OCI-LY1 (cell line): ENCODE measurements around the gene ATP13A4.

ENCODE experiments used
- H2AFZ ChIP-seq: fragments of 200-600 bp; sonication (generic), shearing (Covaris generic); 2 replicates; pipeline ENCODE4 v1.6.0; 2014; ENCODE audit warnings: antibody characterized with exemption, mild to moderate bottlenecking, low read length
- H3F3A ChIP-seq: fragments of 200-600 bp; sonication (generic), shearing (Covaris generic); 2 replicates; pipeline ENCODE4 v1.6.0; 2014; ENCODE audit warnings: mild to moderate bottlenecking, antibody characterized with exemption, low read length, moderate library complexity; ENCODE audit not compliant: insufficient read depth
- H3K27ac ChIP-seq: fragments of 200-600 bp; sonication (generic); 2 replicates; pipeline ENCODE4 v1.5.1; 2014; ENCODE audit warnings: low read length, mixed run types, mild to moderate bottlenecking, low read depth; ENCODE audit not compliant: poor library complexity, severe bottlenecking
- H3K27me3 ChIP-seq: fragments of 200-600 bp; sonication (generic); 2 replicates; pipeline ENCODE4 v1.6.0; 2014; ENCODE audit warnings: antibody characterized with exemption, mild to moderate bottlenecking, low read length, moderate library complexity; ENCODE audit not compliant: insufficient read depth
- H3K36me3 ChIP-seq: fragments of 200-600 bp; sonication (generic); 2 replicates; pipeline ENCODE4 v1.6.1; 2014; ENCODE audit warnings: mild to moderate bottlenecking, antibody characterized with exemption, low read length, moderate library complexity, mixed read lengths; ENCODE audit not compliant: insufficient read depth
- H3K4me1 ChIP-seq: fragments of 200-600 bp; sonication (generic); 2 replicates; pipeline ENCODE4 v1.5.1; 2014; ENCODE audit warnings: mild to moderate bottlenecking, low read length, moderate library complexity; ENCODE audit not compliant: insufficient read depth, severe bottlenecking
- H3K4me2 ChIP-seq: fragments of 200-600 bp; sonication (generic), shearing (Covaris generic); 2 replicates; pipeline ENCODE4 v1.6.1; 2014; ENCODE audit warnings: low read length
- H3K4me3 ChIP-seq: fragments of 200-600 bp; sonication (generic); 2 replicates; pipeline ENCODE4 v1.5.1; 2014; ENCODE audit warnings: low read length, low read depth, mild to moderate bottlenecking, mixed read lengths; ENCODE audit not compliant: poor library complexity, severe bottlenecking
- H3K79me2 ChIP-seq: fragments of 200-600 bp; shearing (Covaris generic); 2 replicates; pipeline ENCODE4 v1.6.1; 2016; ENCODE audit warnings: mixed run types, low read length, mixed read lengths; ENCODE audit not compliant: insufficient read depth
- H3K9ac ChIP-seq: fragments of 200-600 bp; sonication (generic), shearing (Covaris generic); 2 replicates; pipeline ENCODE4 v1.6.1; 2014; ENCODE audit warnings: mild to moderate bottlenecking, low read length, mixed read lengths
- H3K9me2 ChIP-seq: fragments of 200-600 bp; sonication (generic), shearing (Covaris generic); 2 replicates; pipeline ENCODE4 v1.6.1; 2014; ENCODE audit warnings: low read depth, mild to moderate bottlenecking, low read length, mixed read lengths
- H3K9me3 ChIP-seq: fragments of 200-600 bp; shearing (Covaris generic); 2 replicates; pipeline ENCODE4 v1.6.1; 2014; ENCODE audit warnings: low read length, mixed read lengths
- H4K20me1 ChIP-seq: fragments of 200-600 bp; sonication (generic), shearing (Covaris generic); 2 replicates; pipeline ENCODE4 v1.6.0; 2016; ENCODE audit warnings: mild to moderate bottlenecking, low read length; ENCODE audit not compliant: insufficient read depth
- CTCF ChIP-seq: fragments of 200-600 bp; sonication (generic), shearing (Covaris generic); IDR thresholded peaks from 2 replicates; pipeline ENCODE4 v1.5.1; 2017; ENCODE audit warnings: mild to moderate bottlenecking, antibody characterized with exemption, low read length, moderate library complexity, mixed read lengths
- EZH2 ChIP-seq: fragments of 200-600 bp; sonication (generic), shearing (Covaris generic); IDR thresholded peaks from 2 replicates; pipeline ENCODE4 v1.8.0; 2017; ENCODE audit warnings: borderline replicate concordance, mixed run types, mild to moderate bottlenecking, antibody characterized with exemption, low read length, moderate library complexity, mixed read lengths

Gene ATP13A4

DNA sequence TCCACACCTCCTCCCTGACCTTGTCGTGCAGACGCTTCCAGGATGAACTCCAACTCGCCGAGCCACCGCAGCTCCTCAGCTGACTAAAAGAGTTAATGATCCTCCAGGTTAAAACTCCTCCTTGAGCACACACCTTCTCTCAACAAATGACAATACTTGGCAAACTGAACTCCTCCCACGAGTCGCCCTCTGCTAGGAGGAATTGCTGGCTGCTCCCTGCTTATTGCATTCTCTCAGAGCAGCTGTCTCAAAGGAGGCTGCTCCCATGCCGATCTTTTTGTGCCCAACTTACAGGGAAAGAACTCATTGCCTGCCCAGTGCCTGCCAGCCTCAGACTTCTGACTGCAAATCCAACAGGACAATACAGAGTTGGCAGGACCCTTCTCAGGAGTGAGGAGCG lies at the start of gene ATP13A4:
TSS of gene ATP13A4 (minus strand) at position 85 of the 400 bp plus-strand sequence. CDS start 96 bp downstream, outside the sequence.
- Histone ChIP-seq H3K9me2 (no peaks in the 10 kb centered on the region), H2AFZ (no peak within 1 kb of the TSS), H3F3A (no peaks in the 10 kb centered on the region), H3K27ac (no peak within 1 kb of the TSS), H3K4me3 (no peak within 1 kb of the TSS), H3K79me2 (no peaks in the 10 kb centered on the region), H3K4me2 (no peak within 1 kb of the TSS), H3K27me3 (no peaks in the 10 kb centered on the region), H3K9ac (no peak within 1 kb of the TSS), H4K20me1 (no peaks in the 10 kb centered on the region), H3K36me3 (no peaks in the 10 kb centered on the region), H3K4me1 (no peaks in the 10 kb centered on the region), H3K9me3 (no peaks in the 10 kb centered on the region)
- TF ChIP-seq EZH2 (no peak), CTCF (no peak)

DNA sequence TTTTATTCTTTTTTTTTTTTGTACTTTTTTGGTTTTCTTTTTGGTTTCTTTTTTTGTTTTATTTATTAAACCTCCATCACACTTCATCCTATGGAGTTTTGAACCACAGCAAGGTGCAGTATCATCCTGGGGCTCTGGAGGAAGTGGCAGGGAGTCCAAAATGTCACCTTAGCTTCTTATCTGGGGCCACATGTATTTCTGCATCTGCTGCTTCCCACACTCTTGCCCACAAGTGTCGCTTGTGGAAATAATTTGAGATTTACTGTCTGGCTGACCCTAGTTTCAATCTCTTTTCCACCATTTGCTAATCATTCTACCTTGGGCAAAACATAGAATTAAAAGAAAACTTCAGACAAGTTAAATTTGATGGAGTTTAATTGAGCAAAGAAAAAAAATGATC lies 44.7 kb upstream of the ATP13A4 start:
- peaks cover 12% of the 10 kb centered on the region for H3K4me1 ChIP-seq
- peaks cover 67% of the 10 kb centered on the region for H3K79me2 ChIP-seq
- H3K9me3 ChIP-seq, result no peaks in the 10 kb centered on the region
- H3K36me3 ChIP-seq, result peaks cover 43% of the 10 kb centered on the region
- H3K9ac ChIP-seq, result no peak overlapping the region
- H3K4me2 ChIP-seq, result no peak overlapping the region
- no peaks in the 10 kb centered on the region for H4K20me1 ChIP-seq
- H3K4me3 ChIP-seq, result no peak overlapping the region
- no peaks in the 10 kb centered on the region for H3F3A ChIP-seq
- TF ChIP-seq CTCF (no peak), EZH2 (no peak)
- H3K27ac ChIP-seq, result no peak overlapping the region
- no peaks in the 10 kb centered on the region for H3K9me2 ChIP-seq
- no peaks in the 10 kb centered on the region for H3K27me3 ChIP-seq
- no peak overlapping the region for H2AFZ ChIP-seq

DNA sequence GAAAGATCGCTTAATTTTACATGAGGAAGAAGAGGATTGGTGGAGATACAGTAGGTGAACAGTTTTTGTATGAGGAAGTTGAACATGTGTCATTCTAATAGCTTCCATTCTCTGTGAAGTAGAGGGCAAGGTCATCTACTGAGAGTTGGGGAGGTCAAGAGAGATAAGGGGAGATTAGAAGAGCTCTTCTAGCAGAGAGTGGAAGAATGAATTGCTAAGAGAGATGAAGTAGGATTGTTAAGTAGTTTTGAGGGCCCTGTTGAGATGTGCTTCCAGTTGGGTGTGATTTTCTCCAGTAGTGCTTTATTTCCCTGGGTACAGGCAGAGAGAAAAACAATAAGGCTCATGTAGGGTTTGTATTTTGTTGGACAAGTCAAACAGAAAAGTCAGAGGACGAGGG lies 43.5 kb upstream of the ATP13A4 start:
- H3K9me3 ChIP-seq, result no peaks in the 10 kb centered on the region
- H3K9ac ChIP-seq, result no peak overlapping the region
- H3F3A ChIP-seq, result no peaks in the 10 kb centered on the region
- peaks cover 78% of the 10 kb centered on the region for H3K79me2 ChIP-seq
- no peaks in the 10 kb centered on the region for H3K9me2 ChIP-seq
- H3K4me3 ChIP-seq, result no peak overlapping the region
- no peaks in the 10 kb centered on the region for H3K27me3 ChIP-seq
- TF ChIP-seq CTCF, result no peak
- no peak for TF ChIP-seq EZH2
- no peak overlapping the region for H3K27ac ChIP-seq
- no peak overlapping the region for H3K4me2 ChIP-seq
- H3K36me3 ChIP-seq, result peaks cover 43% of the 10 kb centered on the region
- no peak overlapping the region for H2AFZ ChIP-seq
- H3K4me1 ChIP-seq, result peaks cover 20% of the 10 kb centered on the region
- no peaks in the 10 kb centered on the region for H4K20me1 ChIP-seq
